CD14-positive monocyte (primary cell): ENCODE measurements around the gene LHFPL5. TPM values are rescaled to one million over a fixed set of nuclear protein-coding genes. Genes with fewer than 3 reads are reported as not detected.

Experiments used
- DNase-seq, 3 donors: peaks; one replicate each; pipeline ENCODE4 v3.0.0-alpha.2; 2011 to 2022
- H2AFZ ChIP-seq: 2 replicates; pipeline ENCODE4 v1.6.0; 2012; ENCODE audit warnings: mild to moderate bottlenecking, low read depth, low read length, inconsistent platforms; ENCODE audit not compliant: insufficient read depth, poor library complexity, severe bottlenecking
- H3K27ac ChIP-seq, 2 donors: 1 replicate in 1 of 2; 2 replicates in 1 of 2; pipeline ENCODE4 v1.5.1; 2012 to 2013; ENCODE audit warnings: low read length in 2 of 2, control low read depth in 1 of 2, inconsistent platforms in 1 of 2, low read depth in 1 of 2, mild to moderate bottlenecking in 1 of 2
- H3K27me3 ChIP-seq, 2 donors: one replicate each; pipeline versions ENCODE4 v1.6.0 to v1.6.1; 2011 to 2013; ENCODE audit warnings: low read length in 2 of 2; ENCODE audit not compliant: control insufficient read depth in 2 of 2, insufficient read depth in 2 of 2
- H3K36me3 ChIP-seq, 2 donors: replicated peaks in 1 of 2; 1 replicate in 1 of 2; 2 replicates in 1 of 2; pipeline versions ENCODE4 v1.5.1 to v1.6.1; 2012 to 2013; ENCODE audit warnings: low read length in 2 of 2, control low read depth in 1 of 2, inconsistent platforms in 1 of 2, mild to moderate bottlenecking in 1 of 2; ENCODE audit not compliant: insufficient read depth in 2 of 2, control insufficient read depth in 1 of 2
- H3K4me1 ChIP-seq, 2 donors: 1 replicate in 1 of 2; 2 replicates in 1 of 2; pipeline versions ENCODE4 v1.5.1 to v1.6.1; 2012 to 2013; ENCODE audit warnings: low read length in 2 of 2, control low read depth in 1 of 2, inconsistent platforms in 1 of 2, mild to moderate bottlenecking in 1 of 2, moderate library complexity in 1 of 2; ENCODE audit not compliant: insufficient read depth in 2 of 2, control insufficient read depth in 1 of 2
- H3K4me2 ChIP-seq: replicated peaks from 2 replicates; pipeline ENCODE3; 2012; ENCODE audit warnings: low read length, moderate library complexity, mild to moderate bottlenecking; ENCODE audit not compliant: poor library complexity, severe bottlenecking; ENCODE audit errors: extremely low read depth
- H3K4me3 ChIP-seq, 3 experiments: fragments of 200-600 bp in 1 of 3; sonication (generic) in 1 of 3; replicated peaks in 1 of 3; 1 replicate in 2 of 3; 2 replicates in 1 of 3; pipeline ENCODE4 v1.5.1; 2011 to 2013; ENCODE audit warnings: low read length in 3 of 3, mild to moderate bottlenecking in 3 of 3, control low read depth in 2 of 3, low read depth in 2 of 3, inconsistent platforms in 1 of 3, moderate library complexity in 1 of 3
- H3K79me2 ChIP-seq: 2 replicates; pipeline ENCODE4 v1.6.0; 2012; ENCODE audit warnings: mild to moderate bottlenecking, control low read depth, inconsistent platforms, low read length, moderate library complexity; ENCODE audit not compliant: insufficient read depth
- H3K9ac ChIP-seq: 2 replicates; pipeline ENCODE4 v1.6.0; 2017; ENCODE audit warnings: low read length, mild to moderate bottlenecking; ENCODE audit not compliant: insufficient read depth, poor library complexity, severe bottlenecking
- H3K9me3 ChIP-seq, 2 donors: replicated peaks in 1 of 2; 1 replicate in 1 of 2; 2 replicates in 1 of 2; pipeline versions ENCODE4 v1.5.1 to v1.6.1; 2012 to 2013; ENCODE audit warnings: low read length in 2 of 2, control low read depth in 1 of 2; ENCODE audit not compliant: control insufficient read depth in 1 of 2, insufficient read depth in 1 of 2
- H4K20me1 ChIP-seq: 2 replicates; pipeline ENCODE4 v1.6.0; 2012; ENCODE audit warnings: mild to moderate bottlenecking, low read length, control low read depth, moderate library complexity; ENCODE audit not compliant: insufficient read depth
- H3K27ac Mint-ChIP-seq, 7 donors: one replicate each; pipeline ENCODE4 v1.8.0; 2020; ENCODE audit warnings: mild to moderate bottlenecking in 7 of 7, mixed read lengths in 7 of 7, moderate library complexity in 6 of 7, inconsistent platforms in 2 of 7
- H3K27me3 Mint-ChIP-seq, 3 donors: one replicate each; pipeline ENCODE4 v1.8.0; 2021 to 2022; ENCODE audit warnings: low read depth in 3 of 3, mild to moderate bottlenecking in 3 of 3, mixed read lengths in 3 of 3, moderate library complexity in 3 of 3, inconsistent platforms in 1 of 3
- H3K36me3 Mint-ChIP-seq, 2 donors: one replicate each; pipeline ENCODE4 v1.8.0; 2020; ENCODE audit warnings: mixed read lengths in 2 of 2, inconsistent platforms in 1 of 2, mild to moderate bottlenecking in 1 of 2
- H3K4me1 Mint-ChIP-seq: one replicate; pipeline ENCODE4 v1.8.0; 2020; ENCODE audit warnings: mild to moderate bottlenecking, mixed read lengths
- H3K4me3 Mint-ChIP-seq, 2 donors: one replicate each; pipeline ENCODE4 v1.8.0; 2020; ENCODE audit warnings: mild to moderate bottlenecking in 2 of 2, mixed read lengths in 2 of 2, moderate library complexity in 1 of 2
- H3K9me3 Mint-ChIP-seq, 7 donors: one replicate each; pipeline ENCODE4 v1.8.0; 2020 to 2022; ENCODE audit warnings: mixed read lengths in 7 of 7, mild to moderate bottlenecking in 6 of 7, moderate library complexity in 6 of 7, inconsistent platforms in 2 of 7
- WGBS: methylation state at CpG from one replicate; pipeline ENCODE4 v1.1.5; 2013; ENCODE audit warnings: missing lambda C conversion rate; ENCODE audit not compliant: insufficient coverage; 5-methylcytosine and 5-hydroxymethylcytosine counted together
- intact Hi-C, 2 donors: fragments of 100-400 bp; cut with micrococcal nuclease; formaldehyde crosslinking; loops; one replicate each; pipeline versions ENCODE4 v1.15.0 to v1.15.1; 2023
- polyA plus RNA-seq, 3 donors: library from polyadenylated mRNA; depleted of rRNA in 1 of 3; unstranded in 2 of 3; stranded (reverse) in 1 of 3; fragments of 300-500 nt in 2 of 3; fragments of >200 nt in 1 of 3; fragmentation: Illumina TruSeq in 2 of 3; gene quantifications; 1 replicate in 2 of 3; 2 replicates in 1 of 3; pipeline ENCODE4 v1.2.3, GENCODE V29; 2012 to 2021
- TF ChIP-seq, protein P1 (sequence below): fragments of 200-600 bp; IDR thresholded peaks from one replicate; pipeline ENCODE4 v1.8.0; 2022; ENCODE audit warnings: antibody characterized with exemption, mild to moderate bottlenecking

The LHFPL5 gene
- polyA plus RNA-seq, 3 donors, result not detected

DNA sequence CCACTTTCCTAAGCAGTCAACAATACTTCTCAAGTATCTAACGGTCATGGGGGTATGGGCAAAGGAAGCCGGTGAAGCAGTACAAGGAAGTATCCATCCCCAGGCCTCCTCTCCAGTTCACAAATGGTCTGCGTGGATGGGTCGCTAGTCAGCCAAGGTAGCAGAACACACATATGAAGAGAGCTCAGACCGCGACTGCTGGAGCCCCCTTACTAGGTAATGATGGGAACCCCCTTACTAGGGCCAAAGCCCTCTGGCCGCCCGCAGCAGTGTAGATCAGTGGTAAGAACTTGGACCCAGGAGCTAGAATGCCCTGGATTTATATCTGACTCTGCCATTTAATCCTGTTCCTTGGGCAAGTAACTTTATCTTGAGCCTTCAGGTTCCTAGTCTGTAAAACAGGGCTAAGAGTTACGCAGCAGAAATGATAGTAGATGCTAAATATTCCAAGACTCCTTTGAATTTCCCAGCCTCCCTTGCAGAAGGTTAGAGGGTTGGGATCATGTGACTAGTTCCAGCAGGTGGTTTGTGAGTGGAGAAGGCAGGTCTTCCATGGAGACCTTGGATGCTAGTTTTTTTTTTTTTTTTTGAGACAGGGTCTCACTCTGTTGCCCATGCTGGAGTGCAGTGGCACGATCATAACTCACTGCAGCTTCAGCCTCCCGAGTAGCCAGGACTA, 30.9 kb upstream of the LHFPL5 start:
- no peak for DNase-seq
- Histone ChIP-seq H3K36me3 (no peaks in the 10 kb centered on the region), H3K4me1 (peaks cover 7 to 9% of the 10 kb centered on the region in 2 donors), H3K4me3 (no peak overlapping the region), H3K79me2 (no peaks in the 10 kb centered on the region), H4K20me1 (no peaks in the 10 kb centered on the region), H3K27me3 (peaks cover 0 to 17% of the 10 kb centered on the region in 2 donors), H2AFZ (no peak overlapping the region), H3K9ac (no peak overlapping the region), H3K27ac (no peak overlapping the region), H3K9me3 (no peaks in the 10 kb centered on the region), H3K4me2 (no peak overlapping the region)
- peaks cover 14% of the 10 kb centered on the region for H3K4me1 Mint-ChIP-seq
- TF ChIP-seq, protein P1, sequence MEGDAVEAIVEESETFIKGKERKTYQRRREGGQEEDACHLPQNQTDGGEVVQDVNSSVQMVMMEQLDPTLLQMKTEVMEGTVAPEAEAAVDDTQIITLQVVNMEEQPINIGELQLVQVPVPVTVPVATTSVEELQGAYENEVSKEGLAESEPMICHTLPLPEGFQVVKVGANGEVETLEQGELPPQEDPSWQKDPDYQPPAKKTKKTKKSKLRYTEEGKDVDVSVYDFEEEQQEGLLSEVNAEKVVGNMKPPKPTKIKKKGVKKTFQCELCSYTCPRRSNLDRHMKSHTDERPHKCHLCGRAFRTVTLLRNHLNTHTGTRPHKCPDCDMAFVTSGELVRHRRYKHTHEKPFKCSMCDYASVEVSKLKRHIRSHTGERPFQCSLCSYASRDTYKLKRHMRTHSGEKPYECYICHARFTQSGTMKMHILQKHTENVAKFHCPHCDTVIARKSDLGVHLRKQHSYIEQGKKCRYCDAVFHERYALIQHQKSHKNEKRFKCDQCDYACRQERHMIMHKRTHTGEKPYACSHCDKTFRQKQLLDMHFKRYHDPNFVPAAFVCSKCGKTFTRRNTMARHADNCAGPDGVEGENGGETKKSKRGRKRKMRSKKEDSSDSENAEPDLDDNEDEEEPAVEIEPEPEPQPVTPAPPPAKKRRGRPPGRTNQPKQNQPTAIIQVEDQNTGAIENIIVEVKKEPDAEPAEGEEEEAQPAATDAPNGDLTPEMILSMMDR, result no peak
- peaks cover 16 to 20% (median 17%) of the 10 kb centered on the region in 3 donors for H3K27me3 Mint-ChIP-seq
- intact Hi-C loops, result loop anchor here in 1 of 2 donors (10.0 kb wide), 1 partner anchor 181 kb away; no protein-coding TSS in a partner anchor
- H3K9me3 Mint-ChIP-seq, result peaks cover 0 to 2% (median 0%) of the 10 kb centered on the region in 7 donors
- 77% methylated on average over 4 of the region's 11 CpGs for WGBS
- H3K4me3 Mint-ChIP-seq, result no peak overlapping the region
- H3K36me3 Mint-ChIP-seq, result peaks cover 0 to 3% of the 10 kb centered on the region in 2 donors
- no peak overlapping the region for H3K27ac Mint-ChIP-seq

GRCh38 chr6:35775031-35775430, 30.1 kb upstream of the LHFPL5 start:
- Mint-ChIP-seq H3K4me1 (peaks cover 14% of the 10 kb centered on the region), H3K4me3 (no peak overlapping the region), H3K36me3 (peaks cover 0 to 3% of the 10 kb centered on the region in 2 donors), H3K9me3 (peaks cover 0 to 2% (median 0%) of the 10 kb centered on the region in 7 donors), H3K27ac (no peak overlapping the region), H3K27me3 (peaks cover 17 to 23% (median 18%) of the 10 kb centered on the region in 3 donors)
- WGBS, result no CpG with 5 or more reads among the region's 6 CpGs
- H3K36me3 ChIP-seq, result no peaks in the 10 kb centered on the region
- no peak overlapping the region for H3K9ac ChIP-seq
- intact Hi-C loops, result loop anchor here in 1 of 2 donors (10.0 kb wide), 1 partner anchor 180 kb away; no protein-coding TSS in a partner anchor
- H2AFZ ChIP-seq, result no peak overlapping the region
- no peak overlapping the region for H3K4me3 ChIP-seq
- TF ChIP-seq, protein P1, result no peak
- H3K4me2 ChIP-seq, result no peak overlapping the region
- peaks cover 7 to 9% of the 10 kb centered on the region in 2 donors for H3K4me1 ChIP-seq
- no peaks in the 10 kb centered on the region for H3K79me2 ChIP-seq
- H3K27ac ChIP-seq, result no peak overlapping the region
- H4K20me1 ChIP-seq, result no peaks in the 10 kb centered on the region
- DNase-seq, result no peak
- H3K27me3 ChIP-seq, result peaks cover 0 to 17% of the 10 kb centered on the region in 2 donors
- H3K9me3 ChIP-seq, result no peaks in the 10 kb centered on the region
